HG02759 (cell line): Measurements from ENCODE around the gene GSTA5.
"Not testable (repeated sequence)": the region's sequence is repeated elsewhere in the genome, so short reads cannot be mapped to it uniquely, and the experiment has no call there.

Experiments
- ATAC-seq: cut with Tn5 transposase; IDR thresholded peaks from one replicate; pipeline ENCODE4 v1.9.1; 2021; ENCODE audit warnings: mild to moderate bottlenecking, moderate library complexity; ENCODE audit not compliant: unreplicated experiment

The GSTA5 gene

GRCh38 chr6:52839124-52840055 lies 1.2 kb downstream of the GSTA5 start:
- ATAC-seq: peak; percentile 71

DNA sequence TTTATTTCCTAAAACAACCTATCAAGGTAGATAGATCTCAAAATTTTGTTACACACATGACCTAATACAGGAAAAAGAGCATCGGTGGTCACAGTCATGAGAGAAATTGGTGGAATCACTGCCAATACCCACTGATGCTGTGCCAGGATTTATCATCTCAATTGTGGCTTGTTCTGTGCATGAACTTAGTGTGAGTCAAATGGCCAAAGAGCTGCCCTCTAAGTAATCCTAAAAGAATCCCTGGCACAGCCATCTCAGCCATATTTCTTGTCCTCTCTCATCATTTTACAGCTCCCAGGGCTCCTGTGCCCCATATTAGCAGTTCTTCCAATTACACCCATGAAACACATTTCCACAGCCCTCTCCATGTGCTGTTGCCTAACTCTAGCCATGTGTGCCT lies 6.1 kb downstream of the GSTA5 start:
- no peak for ATAC-seq

DNA sequence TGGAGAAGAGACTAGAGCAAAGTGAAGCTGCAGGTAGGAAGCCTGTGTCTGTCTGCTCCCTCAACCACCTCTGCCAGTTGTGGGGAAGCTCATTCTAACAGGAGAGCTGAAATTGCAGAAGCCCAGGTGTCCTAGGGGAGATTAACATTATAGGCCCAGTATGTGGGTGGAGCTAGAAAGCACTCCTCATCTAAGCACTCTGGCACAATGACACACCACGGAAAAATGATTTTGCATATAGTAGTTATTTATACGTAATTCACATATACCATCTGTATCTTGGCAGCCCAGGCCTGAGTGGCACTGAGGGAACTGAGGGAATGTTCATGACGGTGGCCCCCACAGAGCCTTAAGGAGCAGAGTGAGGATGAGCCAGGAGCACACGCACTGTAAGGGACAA lies 9.7 kb downstream of the GSTA5 start:
- not testable (repeated sequence) for ATAC-seq

DNA sequence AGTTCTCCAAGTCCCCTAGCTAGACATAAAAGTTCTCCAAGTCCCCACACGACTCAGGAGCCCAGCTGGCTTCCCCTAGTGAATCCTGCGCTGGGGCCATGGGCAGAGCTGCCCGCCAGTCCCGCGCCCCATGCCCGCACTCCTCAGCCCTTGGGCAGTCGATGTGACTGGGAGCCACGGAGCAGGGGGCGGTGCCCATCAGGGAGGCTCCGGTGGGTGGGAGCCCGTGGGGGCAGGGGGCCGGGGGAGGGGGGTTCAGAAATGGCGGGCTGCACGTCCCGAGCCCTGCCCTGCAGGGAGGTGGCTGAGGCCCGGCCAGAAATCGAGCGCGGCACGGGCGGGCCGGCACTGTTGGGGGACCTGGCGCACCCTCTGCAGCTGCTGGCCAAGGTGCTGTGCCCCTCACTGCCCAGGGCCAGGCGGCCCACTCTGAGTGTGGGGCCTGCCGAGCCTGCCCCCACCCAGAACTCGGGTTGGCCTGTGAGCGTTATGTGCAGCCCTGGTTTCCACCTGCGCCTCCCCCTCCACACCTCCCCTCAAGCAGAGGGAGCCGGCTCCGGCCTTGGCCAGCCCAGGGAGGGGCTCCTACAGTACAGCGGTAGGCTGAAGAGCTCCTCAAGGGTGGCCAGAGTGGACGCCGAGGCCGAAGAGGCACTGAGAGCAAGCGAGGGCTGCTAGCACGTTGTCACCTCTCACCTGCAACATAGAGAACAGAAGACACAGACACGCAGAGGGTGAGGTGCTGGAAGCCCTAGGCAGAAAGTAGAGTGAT lies 11.4 kb downstream of the GSTA5 start:
- no peak for ATAC-seq

GRCh38 chr6:52828621-52829020 lies 12.0 kb downstream of the GSTA5 start:
- ATAC-seq: not testable (repeated sequence)

- ATAC-seq: not testable (repeated sequence)
These were observed 13.4 kb downstream of the GSTA5 start for GRCh38 chr6:52827073-52827783.

GRCh38 chr6:52826513-52826912 lies 14.1 kb downstream of the GSTA5 start:
- no peak for ATAC-seq

DNA sequence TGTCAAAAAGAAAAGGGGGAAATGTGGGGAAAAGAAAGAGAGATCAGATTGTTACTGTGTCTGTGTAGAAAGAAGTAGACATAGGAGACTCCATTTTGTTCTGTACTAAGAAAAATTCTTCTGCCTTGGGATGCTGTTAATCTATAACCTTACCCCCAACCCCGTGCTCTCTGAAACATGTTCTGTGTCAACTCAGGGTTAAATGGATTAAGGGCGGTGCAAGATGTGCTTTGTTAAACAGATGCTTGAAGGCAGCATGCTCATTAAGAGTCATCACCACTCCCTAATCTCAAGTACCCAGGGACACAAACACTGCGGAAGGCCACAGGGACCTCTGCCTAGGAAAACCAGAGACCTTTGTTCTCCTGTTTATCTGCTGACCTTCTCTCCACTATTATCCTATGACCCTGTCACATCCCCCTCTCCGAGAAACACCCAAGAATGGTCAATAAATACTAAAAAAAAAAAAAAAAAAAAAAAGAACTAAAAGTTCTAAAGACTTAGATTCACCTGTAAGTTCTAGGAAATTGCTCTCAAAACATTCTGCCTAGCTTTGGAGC lies 14.6 kb downstream of the GSTA5 start:
- ATAC-seq: not testable (repeated sequence)

DNA sequence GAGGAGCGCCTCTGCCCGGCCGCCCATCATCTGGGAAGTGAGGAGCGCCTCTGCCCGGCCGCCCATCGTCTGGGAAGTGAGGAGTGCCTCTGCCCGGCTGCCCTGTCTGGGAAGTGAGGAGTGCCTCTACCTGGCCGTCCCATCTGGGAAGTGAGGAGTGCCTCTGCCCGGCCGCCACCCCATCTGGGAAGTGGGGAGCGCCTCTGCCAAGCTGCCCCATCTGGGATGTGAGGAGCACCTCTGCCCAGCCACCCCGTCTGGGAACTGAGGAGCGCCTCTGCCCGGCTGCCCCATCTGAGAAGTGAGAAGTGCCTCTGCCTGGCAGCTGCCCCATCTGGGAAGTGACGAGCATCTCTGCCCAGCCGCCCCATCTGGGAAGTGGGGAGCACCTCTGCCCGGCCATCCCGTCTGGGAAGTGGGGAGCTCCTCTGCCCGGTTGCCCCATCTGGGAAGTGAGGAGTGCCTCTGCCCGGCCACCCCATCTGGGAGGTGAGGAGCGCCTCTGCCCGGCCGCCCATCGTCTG lies 15.3 kb downstream of the GSTA5 start:
- not testable (repeated sequence) for ATAC-seq

GRCh38 chr6:52821842-52822241 lies 18.8 kb downstream of the GSTA5 start:
- no peak for ATAC-seq

DNA sequence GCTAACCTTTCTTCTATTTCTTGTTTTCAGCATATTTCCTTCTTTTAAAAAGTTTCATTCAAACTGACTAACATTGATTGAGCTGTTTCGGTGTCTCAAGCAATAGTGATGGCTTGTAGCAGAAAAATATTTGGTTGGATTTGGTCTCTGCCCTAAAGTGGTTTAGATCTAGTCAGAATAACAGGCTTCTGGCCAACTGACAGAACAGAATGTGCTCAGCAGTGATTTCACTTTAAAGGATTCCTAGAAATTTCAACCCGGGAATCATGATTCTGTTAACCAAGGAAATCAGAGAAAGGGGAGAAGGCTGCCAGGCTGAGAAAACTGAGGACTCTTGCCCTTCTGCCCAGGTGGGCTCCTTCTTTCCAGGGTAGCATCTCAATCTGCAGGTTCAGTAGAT lies 20.4 kb downstream of the GSTA5 start:
- ATAC-seq: no peak

- peak; percentile 88 for ATAC-seq
These were observed 25.2 kb downstream of the GSTA5 start for GRCh38 chr6:52815167-52816092.

DNA sequence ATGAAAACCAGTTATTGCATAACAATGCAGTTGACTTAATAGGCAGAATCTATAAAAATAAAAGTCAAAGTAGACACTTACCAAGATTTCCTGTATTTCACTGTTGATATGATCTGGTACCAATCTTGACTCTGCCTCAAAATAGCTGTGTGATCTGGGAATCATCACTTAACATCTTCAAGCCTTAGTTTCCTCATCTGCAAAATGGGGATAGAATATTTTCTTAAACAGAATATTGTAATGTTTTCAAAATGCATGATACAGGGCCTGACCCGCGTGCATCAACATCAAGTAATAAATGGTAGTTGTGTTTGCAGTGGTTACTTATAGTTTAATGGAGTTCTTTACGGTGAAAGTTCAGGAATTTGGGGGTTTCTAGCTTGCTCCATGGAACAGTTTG lies 26.1 kb downstream of the GSTA5 start:
- not testable (repeated sequence) for ATAC-seq

GRCh38 chr6:52809777-52810176 lies 30.8 kb downstream of the GSTA5 start:
- not testable (repeated sequence) for ATAC-seq

GRCh38 chr6:52808660-52809059 lies 32.0 kb downstream of the GSTA5 start:
- ATAC-seq: no peak

DNA sequence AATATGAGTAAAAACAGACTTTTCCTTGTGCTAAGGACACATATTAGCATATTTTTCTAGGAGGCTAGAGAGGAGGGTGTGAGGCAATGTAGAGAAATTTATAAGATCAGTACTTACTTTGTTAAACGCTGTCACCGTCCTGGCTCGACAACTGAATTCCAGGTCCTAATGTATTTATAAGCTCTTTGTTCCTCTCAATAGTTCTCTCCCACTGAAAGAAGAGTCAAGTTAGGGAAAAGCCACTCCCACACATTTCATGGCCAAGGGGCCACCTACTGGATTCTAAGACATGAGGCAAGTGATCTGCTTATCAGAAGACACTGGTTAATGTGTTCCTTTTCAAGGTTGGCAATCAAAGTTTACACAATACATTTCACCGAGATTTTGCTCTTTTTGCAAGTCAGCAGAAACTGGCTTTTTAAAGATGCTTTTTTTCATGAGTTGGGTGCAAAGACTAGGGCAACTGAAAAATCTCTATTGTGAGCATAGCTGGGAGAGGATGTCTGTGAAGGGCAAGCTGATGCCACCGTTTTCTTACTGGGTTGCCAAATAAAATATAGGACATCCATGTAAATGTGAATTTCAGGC lies 36.9 kb downstream of the GSTA5 start, which contains the start of gene GSTA1:
GSTA1 (minus strand) TSS at position 149 of the 588 bp plus-strand sequence. CDS start 4,549 bp downstream, outside the sequence.
- ATAC-seq: not testable (repeated sequence)

GRCh38 chr6:52802806-52803205 lies 37.8 kb downstream of the GSTA5 start:
- ATAC-seq: no peak

GRCh38 chr6:52801188-52801841 lies 39.3 kb downstream of the GSTA5 start:
- ATAC-seq: no peak
